Stimulated activated CD8-positive, alpha-beta memory T cell treated with anti-CD3 and anti-CD28 coated beads, Interleukin-4, amount 100 ng/mL, for 24 hours (primary cell): ENCODE results near the gene CCNJ.
A peak's percentile ranks its signal among the peaks of the same experiment; 100 is the strongest.

Experiments
- DNase-seq: peaks from one replicate; pipeline ENCODE4 v3.0.0-alpha.2; 2020; ENCODE audit warnings: low read depth

CCNJ gene

DNA sequence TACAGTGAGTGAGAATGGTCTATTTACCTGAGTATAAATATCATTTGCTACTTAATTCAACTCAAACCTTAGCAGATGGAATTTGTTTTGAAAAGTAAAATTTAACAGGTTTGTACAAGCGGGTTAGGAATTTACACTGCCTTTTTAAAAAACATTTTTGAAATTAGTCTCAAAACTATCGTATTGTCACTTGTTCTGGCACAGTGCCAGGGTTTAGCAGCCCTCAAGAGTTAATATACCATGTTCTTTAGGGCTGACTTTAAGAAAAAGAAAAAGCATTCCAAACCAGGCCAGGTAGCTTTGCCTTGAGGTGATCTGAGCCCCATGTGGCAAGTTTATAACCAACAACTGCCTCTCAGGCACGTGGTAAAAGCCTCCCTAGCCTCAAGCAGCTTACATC, 17.8 kb downstream of the CCNJ start:
- DNase-seq = no peak

GRCh38 chr10:96072674-96073073, 29.3 kb downstream of the CCNJ start:
- no peak for DNase-seq

DNA sequence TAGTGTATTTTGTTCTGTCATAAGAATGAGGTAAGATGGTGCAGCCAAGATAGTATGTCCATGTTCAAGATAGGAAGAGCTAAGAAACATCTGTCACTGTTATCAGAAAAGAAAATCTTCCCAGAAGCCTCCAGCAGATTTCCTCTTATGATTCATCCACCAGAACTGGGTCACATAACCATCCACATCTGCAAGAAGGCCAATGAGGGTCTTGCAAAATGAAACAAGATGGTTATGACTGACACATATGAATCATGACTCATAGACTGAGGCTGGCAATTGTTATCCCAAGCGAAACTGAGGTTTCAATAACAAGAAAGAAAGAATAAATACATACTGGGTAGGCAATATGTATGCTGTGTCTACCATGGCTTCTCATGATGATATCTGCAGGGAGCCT, 30.3 kb downstream of the CCNJ start:
- no peak for DNase-seq

- no peak for DNase-seq
Observed at GRCh38 chr10:96074776-96075175, 31.4 kb downstream of the CCNJ start.

DNA sequence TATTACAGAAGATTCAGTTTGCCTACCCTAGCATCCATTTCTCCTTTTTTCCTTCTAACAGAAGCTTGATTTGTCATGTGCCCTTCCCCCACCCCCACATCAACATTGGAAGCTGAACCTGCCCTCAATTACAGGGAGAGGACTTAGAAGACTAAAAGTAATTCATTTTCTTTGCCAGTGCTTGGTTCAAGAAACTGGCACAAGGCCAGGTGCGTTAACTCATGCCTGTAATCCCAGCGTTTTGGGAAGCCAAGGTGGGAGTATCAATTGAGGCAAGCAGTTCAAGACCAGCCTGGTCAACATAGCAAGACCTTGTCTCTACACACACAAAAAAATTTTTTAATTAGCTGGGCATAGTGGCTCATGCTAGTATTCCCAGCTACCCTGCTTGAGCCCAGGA, 32.6 kb downstream of the CCNJ start:
- DNase-seq = no peak

GRCh38 chr10:96077156-96077555, 33.8 kb downstream of the CCNJ start:
- no peak for DNase-seq

- no peak for DNase-seq
Observed at GRCh38 chr10:96082153-96082552, 38.8 kb downstream of the CCNJ start.

- DNase-seq = no peak
Observed at GRCh38 chr10:96082748-96083147, 39.4 kb downstream of the CCNJ start.

DNA sequence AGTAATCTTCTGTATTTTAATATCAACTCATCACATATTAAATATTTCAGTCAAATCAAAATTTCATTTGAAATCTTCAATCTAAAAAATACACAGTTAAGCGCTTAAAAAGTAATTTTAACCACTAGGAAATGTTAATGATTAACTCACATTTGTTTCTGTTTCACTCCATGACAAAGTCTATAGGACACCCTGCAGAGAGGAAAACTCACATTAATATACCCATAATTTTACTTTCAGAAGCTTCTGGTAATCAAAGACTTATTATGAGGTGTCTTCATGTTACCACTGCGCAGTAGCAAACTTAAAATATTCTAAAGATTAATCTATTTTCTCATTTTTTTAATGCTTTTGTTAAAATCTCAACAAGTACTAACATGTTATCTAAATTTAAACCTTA, 45.7 kb downstream of the CCNJ start:
- no peak for DNase-seq

GRCh38 chr10:96089670-96090462, 46.5 kb downstream of the CCNJ start:
- peak; percentile 87 for DNase-seq

DNA sequence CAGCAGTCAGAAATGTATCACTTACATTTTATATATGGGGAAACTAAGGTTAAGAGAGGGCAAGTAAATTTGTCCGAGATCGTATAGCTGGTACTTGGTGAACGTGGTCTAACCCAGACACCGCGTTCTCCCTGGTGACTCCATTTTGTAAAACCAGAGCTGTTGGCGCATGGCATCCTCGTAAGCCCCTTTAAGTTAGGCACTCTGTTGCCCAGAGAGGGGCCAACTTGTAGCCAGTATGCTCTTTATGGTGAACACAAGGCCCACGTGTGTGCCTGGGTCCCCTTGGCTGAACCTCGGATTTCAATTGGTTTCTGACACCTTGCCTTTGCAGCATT, 47.0 kb downstream of the CCNJ start:
- DNase-seq = no peak

- no peak for DNase-seq
Observed at GRCh38 chr10:96092999-96093767, 49.8 kb downstream of the CCNJ start.

DNA sequence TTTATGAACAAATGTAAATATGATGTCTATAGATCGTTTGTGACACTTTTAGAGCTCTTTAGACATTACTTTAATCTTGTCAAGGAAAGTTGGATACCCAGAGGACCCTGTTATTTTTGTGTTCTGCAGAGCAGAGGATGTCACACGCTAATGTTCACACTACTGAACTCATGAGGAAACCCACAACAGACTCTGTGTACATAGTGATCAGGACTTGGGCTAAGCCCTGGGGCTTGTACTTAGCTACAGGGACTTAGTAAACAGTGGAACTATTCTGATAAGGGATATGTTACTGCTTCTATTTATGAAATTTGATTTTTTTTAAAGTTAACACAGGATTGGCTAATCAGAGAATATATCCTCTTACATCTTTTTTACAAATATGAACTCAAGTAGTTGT, 50.6 kb downstream of the CCNJ start:
- no peak for DNase-seq

DNA sequence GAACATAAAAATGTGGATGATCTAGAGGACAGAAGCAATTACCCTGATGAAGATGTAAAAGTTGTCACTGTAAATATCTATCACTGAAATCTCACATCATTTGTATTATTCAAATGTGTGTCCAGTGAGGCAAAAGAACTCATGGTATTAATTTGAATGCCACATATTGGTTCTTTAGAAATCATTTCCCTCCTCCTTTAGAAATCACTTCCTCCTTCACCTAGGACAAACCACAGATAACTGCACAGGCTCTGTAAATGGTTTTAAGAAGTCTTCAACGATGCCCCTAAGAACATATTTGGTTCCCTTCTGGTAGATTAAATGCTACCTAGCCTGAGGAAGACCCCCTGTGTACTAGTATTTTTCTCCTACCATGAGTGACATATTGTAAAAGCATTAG, 53.6 kb downstream of the CCNJ start:
- DNase-seq = no peak

DNA sequence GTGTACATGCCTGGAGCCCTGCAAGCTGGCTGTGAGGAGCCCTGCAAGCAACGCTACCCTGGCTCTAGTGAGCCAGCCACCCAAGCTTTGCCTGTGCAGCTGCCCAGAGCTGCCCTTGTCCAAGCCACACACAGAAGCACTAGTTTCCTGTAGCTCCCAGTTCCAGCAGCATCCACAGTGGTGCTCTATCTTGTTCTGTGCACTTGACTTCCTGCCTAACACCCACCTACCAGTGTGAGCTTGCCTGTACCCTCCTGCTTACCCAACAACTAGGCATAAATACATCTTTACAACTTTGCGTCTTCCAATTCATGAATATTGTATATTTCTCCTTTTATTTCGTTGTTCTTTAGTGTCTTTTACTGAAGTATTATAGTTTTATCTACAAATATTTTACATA, 54.5 kb downstream of the CCNJ start:
- DNase-seq = no peak

GRCh38 chr10:96107623-96108038, 64.2 kb downstream of the CCNJ start:
- no peak for DNase-seq
